Measurements from ENCODE around the gene LRWD1.

GRCh38 chr7:102447311-102447710 is 17.5 kb upstream of the LRWD1 start:
- TF ChIP-seq POLR2A (IDR thresholded peaks at IDR 0.05) (no peak), CTCF (IDR thresholded peaks at IDR 0.05) (no peak), EP300 (IDR thresholded peaks at IDR 0.05) (no peak)
